NCI-H2227 (cell line): ENCODE data around the gene MKLN1.

ENCODE experiments used
- DNase-seq: peaks from one replicate; lab custom pipeline; 2025; ENCODE audit not compliant: unreplicated experiment; lab: John Stamatoyannopoulos, UW

The MKLN1 gene

GRCh38 chr7:131346885-131347592 lies 19.4 kb downstream of the MKLN1 start:
- peak; percentile 57 for DNase-seq

- no peak for DNase-seq
Observed at GRCh38 chr7:131352032-131352431, 24.4 kb downstream of the MKLN1 start.

GRCh38 chr7:131354390-131354789 lies 26.7 kb downstream of the MKLN1 start:
- DNase-seq, result no peak

GRCh38 chr7:131355917-131356777 lies 28.5 kb downstream of the MKLN1 start:
- peak; percentile 5 for DNase-seq

GRCh38 chr7:131357282-131357880 lies 29.7 kb downstream of the MKLN1 start:
- no peak for DNase-seq

GRCh38 chr7:131358636-131359035 lies 31.0 kb downstream of the MKLN1 start:
- DNase-seq, result no peak

- peak; percentile 12 for DNase-seq
Observed at GRCh38 chr7:131359136-131359776, 31.6 kb downstream of the MKLN1 start.

- no peak for DNase-seq
Observed at GRCh38 chr7:131363719-131364118, 36.0 kb downstream of the MKLN1 start.

GRCh38 chr7:131364767-131365344 lies 37.2 kb downstream of the MKLN1 start:
- no peak for DNase-seq

- DNase-seq, result no peak
Observed at GRCh38 chr7:131365838-131366237, 38.2 kb downstream of the MKLN1 start.

- DNase-seq, result no peak
Observed at GRCh38 chr7:131369354-131369753, 41.7 kb downstream of the MKLN1 start.

GRCh38 chr7:131370523-131370968 lies 42.9 kb downstream of the MKLN1 start:
- DNase-seq, result no peak

GRCh38 chr7:131371411-131371810 lies 43.7 kb downstream of the MKLN1 start:
- DNase-seq, result no peak

- DNase-seq, result no peak
Observed at GRCh38 chr7:131372554-131372953, 44.9 kb downstream of the MKLN1 start.

- DNase-seq, result no peak
Observed at GRCh38 chr7:131374821-131375220, 47.1 kb downstream of the MKLN1 start.

GRCh38 chr7:131381069-131381838 lies 53.6 kb downstream of the MKLN1 start:
- DNase-seq, result no peak

GRCh38 chr7:131383417-131384285 lies 56.0 kb downstream of the MKLN1 start:
- DNase-seq, result no peak

GRCh38 chr7:131384286-131384635 lies 56.6 kb downstream of the MKLN1 start:
- no peak for DNase-seq

- no peak for DNase-seq
Observed at GRCh38 chr7:131385039-131385605, 57.4 kb downstream of the MKLN1 start.
